IMR-90 (cell line): ENCODE data around the gene PLCH2. TPM values are rescaled to one million over a fixed set of nuclear protein-coding genes. Genes with fewer than 3 reads are reported as not detected.

Experiments used
- ATAC-seq: fragments of 200-7000 bp; cut with Tn5 transposase; 2 replicates; pipeline ENCODE4 v1.9.1; 2020; ENCODE audit warnings: low read depth, mild to moderate bottlenecking, moderate library complexity
- BruUV-seq: library from RNA; stranded (reverse); fragments of 400-500 nt; replicated peaks from 2 replicates; lab custom pipeline; 2021; lab: Mats Ljungman, UMichigan
- CTCF ChIA-PET: fragments of 300-600 bp; formaldehyde crosslinking; extraction: SDS; loops from one replicate; lab custom pipeline; 2021; ENCODE audit warnings: antibody characterized with exemption; lab: Yijun Ruan, JAX
- POLR2A ChIA-PET: fragments of 300-600 bp; sonication (Branson Sonifier 250); formaldehyde crosslinking; loops from one replicate; lab custom pipeline; 2022; ENCODE audit warnings: antibody characterized with exemption; ENCODE audit not compliant: unreplicated experiment; lab: Charles Lee
- DNase-seq: peaks from one replicate; pipeline ENCODE4 v3.0.0; 2013
- H2AFZ ChIP-seq: replicated peaks from 2 replicates; pipeline ENCODE3; 2013; ENCODE audit warnings: low read length, mild to moderate bottlenecking; ENCODE audit not compliant: poor library complexity
- H2AK5ac ChIP-seq: 2 replicates; pipeline ENCODE4 v1.6.1; 2013; ENCODE audit warnings: low read depth, low read length, inconsistent platforms
- H2AK9ac ChIP-seq: replicated peaks from 2 replicates; pipeline ENCODE3; 2013; ENCODE audit warnings: mild to moderate bottlenecking, low read depth, low read length, moderate library complexity; ENCODE audit not compliant: poor library complexity
- H2BK120ac ChIP-seq: 2 replicates; pipeline ENCODE4 v1.6.1; 2013; ENCODE audit warnings: low read depth, low read length, inconsistent platforms
- H2BK15ac ChIP-seq: 3 replicates; pipeline ENCODE4 v1.6.1; 2013; ENCODE audit warnings: low read depth, low read length, inconsistent platforms
- H2BK20ac ChIP-seq: 2 replicates; pipeline ENCODE4 v1.6.1; 2013; ENCODE audit warnings: low read depth, mild to moderate bottlenecking, inconsistent platforms, low read length, moderate library complexity
- H2BK5ac ChIP-seq: 2 replicates; pipeline ENCODE4 v1.6.1; 2013; ENCODE audit warnings: mild to moderate bottlenecking, low read depth, low read length, inconsistent platforms; ENCODE audit not compliant: poor library complexity, severe bottlenecking
- H3K14ac ChIP-seq: replicated peaks from 2 replicates; pipeline ENCODE4 v1.6.1; 2013; ENCODE audit warnings: low read depth, low read length, inconsistent platforms
- H3K18ac ChIP-seq: 2 replicates; pipeline ENCODE4 v1.6.1; 2013; ENCODE audit warnings: low read depth, low read length, control low read depth
- H3K23ac ChIP-seq: 2 replicates; pipeline ENCODE4 v1.6.1; 2013; ENCODE audit warnings: low read depth, low read length, inconsistent platforms
- H3K27ac ChIP-seq: 2 replicates; pipeline ENCODE4 v1.5.1; 2013; ENCODE audit warnings: mild to moderate bottlenecking, control low read depth, low read length; ENCODE audit not compliant: insufficient read depth
- H3K27me3 ChIP-seq: 2 replicates; pipeline ENCODE4 v1.6.1; 2013; ENCODE audit warnings: low read length; ENCODE audit not compliant: control insufficient read depth, insufficient read depth
- H3K36me3 ChIP-seq: 2 replicates; pipeline ENCODE4 v1.6.1; 2013; ENCODE audit warnings: low read length, mixed read lengths; ENCODE audit not compliant: control insufficient read depth, insufficient read depth
- H3K4ac ChIP-seq: 2 replicates; pipeline ENCODE4 v1.6.1; 2013; ENCODE audit warnings: low read depth, low read length, inconsistent platforms
- H3K4me1 ChIP-seq: 2 replicates; pipeline ENCODE4 v1.6.1; 2013; ENCODE audit warnings: low read length, mixed read lengths; ENCODE audit not compliant: control insufficient read depth, insufficient read depth
- H3K4me2 ChIP-seq: 2 replicates; pipeline ENCODE4 v1.6.1; 2013; ENCODE audit warnings: low read depth, mild to moderate bottlenecking, control low read depth, low read length, moderate library complexity
- H3K4me3 ChIP-seq: 2 replicates; pipeline ENCODE4 v1.5.1; 2013; ENCODE audit warnings: low read depth, mild to moderate bottlenecking, control low read depth, low read length, moderate library complexity; ENCODE audit not compliant: insufficient read depth
- H3K56ac ChIP-seq: 2 replicates; pipeline ENCODE4 v1.6.1; 2013; ENCODE audit warnings: low read length, inconsistent platforms; ENCODE audit not compliant: insufficient read depth; ENCODE audit errors: extremely low read depth
- H3K79me1 ChIP-seq, 2 experiments: 2 replicates each; pipeline ENCODE4 v1.6.1; 2013; ENCODE audit warnings: low read length in 2 of 2, inconsistent platforms in 1 of 2, low read depth in 1 of 2
- H3K9ac ChIP-seq: 2 replicates; pipeline ENCODE4 v1.6.1; 2013; ENCODE audit warnings: low read depth, low read length, control low read depth
- H3K9me1 ChIP-seq: 2 replicates; pipeline ENCODE4 v1.6.1; 2013; ENCODE audit warnings: low read length, inconsistent platforms; ENCODE audit not compliant: insufficient read depth
- H3K9me3 ChIP-seq: 2 replicates; pipeline ENCODE4 v1.6.1; 2013; ENCODE audit warnings: low read length; ENCODE audit not compliant: control insufficient read depth, insufficient read depth
- H4K20me1 ChIP-seq: 2 replicates; pipeline ENCODE4 v1.6.1; 2013; ENCODE audit warnings: low read length, inconsistent platforms; ENCODE audit not compliant: insufficient read depth
- H4K5ac ChIP-seq: 2 replicates; pipeline ENCODE4 v1.6.1; 2013; ENCODE audit warnings: mild to moderate bottlenecking, low read depth, low read length, control low read depth
- H4K8ac ChIP-seq, 2 experiments: 2 replicates each; pipeline ENCODE4 v1.6.1; 2013; ENCODE audit warnings: low read depth in 2 of 2, low read length in 2 of 2, control low read depth in 1 of 2, inconsistent platforms in 1 of 2
- H4K91ac ChIP-seq: 2 replicates; pipeline ENCODE4 v1.6.1; 2013; ENCODE audit warnings: low read depth, low read length, inconsistent platforms; ENCODE audit not compliant: insufficient read depth
- BHLHE40 ChIP-seq: fragments of 150-350 bp; IDR thresholded peaks from 2 replicates; pipeline ENCODE4 v1.6.1; 2016; ENCODE audit warnings: mild to moderate bottlenecking, low read depth, low read length
- CEBPB ChIP-seq: IDR thresholded peaks from 2 replicates; pipeline ENCODE4 v1.6.1; 2012; ENCODE audit warnings: low read depth, low read length, improper control_type of control experiment
- CHD1 ChIP-seq: IDR thresholded peaks from 2 replicates; pipeline ENCODE4 v1.6.1; 2012; ENCODE audit warnings: low read depth, low read length, improper control_type of control experiment
- FOS ChIP-seq: fragments of 150-350 bp; IDR thresholded peaks from 2 replicates; pipeline ENCODE4 v1.6.1; 2016; ENCODE audit warnings: low read depth, low read length
- MAFK ChIP-seq: IDR thresholded peaks from 2 replicates; pipeline ENCODE4 v1.6.1; 2012; ENCODE audit warnings: low read depth, low read length, improper control_type of control experiment
- MXI1 ChIP-seq: IDR thresholded peaks from 2 replicates; pipeline ENCODE4 v1.6.1; 2012; ENCODE audit warnings: low read depth, mild to moderate bottlenecking, low read length, moderate library complexity, borderline replicate concordance
- NFE2L2 ChIP-seq: fragments of 150-350 bp; IDR thresholded peaks from 2 replicates; pipeline ENCODE4 v1.6.1; 2016; ENCODE audit warnings: low read depth, mild to moderate bottlenecking, low read length
- POLR2A ChIP-seq: IDR thresholded peaks from 2 replicates; pipeline ENCODE4 v1.6.1; 2012; ENCODE audit warnings: mild to moderate bottlenecking, low read depth, low read length
- RAD21 ChIP-seq: IDR thresholded peaks from 2 replicates; pipeline ENCODE4 v1.6.1; 2012; ENCODE audit warnings: low read length, improper control_type of control experiment
- RCOR1 ChIP-seq: IDR thresholded peaks from 2 replicates; pipeline ENCODE4 v1.6.1; 2012; ENCODE audit warnings: mild to moderate bottlenecking, low read length, improper control_type of control experiment; ENCODE audit not compliant: insufficient replicate concordance
- RFX5 ChIP-seq: IDR thresholded peaks from 2 replicates; pipeline ENCODE4 v1.8.0; 2012; ENCODE audit warnings: low read depth, mild to moderate bottlenecking, low read length, moderate library complexity
- SMC3 ChIP-seq: fragments of 150-350 bp; IDR thresholded peaks from 2 replicates; pipeline ENCODE4 v1.6.1; 2016; ENCODE audit warnings: low read depth, mild to moderate bottlenecking, antibody characterized with exemption, low read length, moderate library complexity
- WGBS, 2 experiments: methylation state at CpG; one replicate each; pipeline versions ENCODE4 v1.1.5 to v1.1.7; 2013; ENCODE audit warnings: missing lambda C conversion rate in 2 of 2; ENCODE audit not compliant: insufficient read length in 1 of 2; ENCODE audit errors: extremely low coverage in 2 of 2; 5-methylcytosine and 5-hydroxymethylcytosine counted together
- dilution Hi-C: fragments of 300-500 bp; cut with HindIII; formaldehyde crosslinking; loops from one replicate; pipeline ENCODE4 v1.14.3; 2018; ENCODE audit warnings: low sequenced_read_pairs; ENCODE audit not compliant: unreplicated experiment
- in situ Hi-C: fragments of 300-500 bp; cut with MboI; formaldehyde crosslinking; loops from 3 replicates; pipeline ENCODE4 v1.14.3; 2019; ENCODE audit warnings: low sequenced_read_pairs, inconsistent platforms, mixed read lengths
- intact Hi-C: fragments of 100-400 bp; cut with micrococcal nuclease; formaldehyde crosslinking; loops from 2 replicates; pipeline ENCODE4 v1.10.0; 2022
- polyA plus RNA-seq, 3 experiments: library from polyadenylated mRNA; depleted of rRNA; stranded (reverse); fragments of >200 nt; gene quantifications; 2 replicates each; pipeline ENCODE4 v1.2.3, GENCODE V29; 2012; ENCODE audit warnings: low replicate concordance in 1 of 3
- total RNA-seq: library from RNA; depleted of rRNA; stranded (reverse); fragments of >200 nt; gene quantifications from 2 replicates; pipeline ENCODE4 v1.2.3, GENCODE V29; 2012
- TF ChIP-seq, protein P1 (sequence below): conservative IDR thresholded peaks from 2 replicates; pipeline ENCODE4 v1.5.1; 2012; ENCODE audit warnings: mild to moderate bottlenecking, low read depth, low read length, improper control_type of control experiment
- TF ChIP-seq, protein P2 (sequence below): fragments of 150-350 bp; IDR thresholded peaks from 2 replicates; pipeline ENCODE4 v1.6.1; 2016; ENCODE audit warnings: low read depth, mild to moderate bottlenecking, low read length, moderate library complexity, borderline replicate concordance
- TF ChIP-seq, protein P3 (sequence below): fragments of 150-350 bp; IDR thresholded peaks from 2 replicates; pipeline ENCODE4 v1.6.1; 2017; ENCODE audit warnings: mild to moderate bottlenecking, antibody characterized with exemption, low read length, low read depth

PLCH2 gene
- total and polyA plus RNA-seq, 2 of the 4 experiments (the other 2 are of a cell fraction): 0.18 to 1.9 TPM

GRCh38 chr1:2506901-2507565 is 30.9 kb downstream of the PLCH2 start:
- Histone ChIP-seq H3K56ac (no peak overlapping the region), H4K8ac (no peak overlapping the region), H4K5ac (no peak overlapping the region), H3K23ac (no peak overlapping the region), H3K79me1 (0 out of 4 replicates have a peak, but pooled peaks cover 0 to under 1% of the 10 kb centered on the region in 2 experiments), H3K4me2 (no peak overlapping the region), H3K9ac (no peak overlapping the region), H3K9me1 (no peaks in the 10 kb centered on the region), H3K4ac (no peak overlapping the region), H3K36me3 (peaks cover 32% of the 10 kb centered on the region), H4K20me1 (peaks cover 3% of the 10 kb centered on the region; the same call in 1 of the 2 replicates), H2AK5ac (no peak overlapping the region), H2BK15ac (no peak overlapping the region), H3K4me1 (peaks cover 2% of the 10 kb centered on the region; the same call in 1 of the 2 replicates), H2BK5ac (no peak overlapping the region), H3K14ac (no peak overlapping the region), H2AK9ac (peak overlapping the region; percentile 72), H3K18ac (no peak overlapping the region), H3K27ac (no peak overlapping the region), H2BK120ac (no peak overlapping the region), H3K4me3 (no peak overlapping the region), H4K91ac (no peak overlapping the region), H2AFZ (no peak overlapping the region), H2BK20ac (no peak overlapping the region), H3K27me3 (peaks cover 12% of the 10 kb centered on the region; the same call in 1 of the 2 replicates), H3K9me3 (no peaks in the 10 kb centered on the region)
- ATAC-seq (peak; percentile 12; the same call in 1 of the 2 replicates), DNase-seq (no peak)
- dilution Hi-C loops: no loop called here
- POLR2A ChIA-PET: no interaction called here
- in situ Hi-C loops: no loop called here
- no TSS peak for BruUV-seq
- 83% methylated on average over 3 of the region's 15 CpGs; no CpG with 5 or more reads in 1 of the 2 experiments for WGBS, 2 experiments
- CTCF ChIA-PET: interaction anchor here (0.6 kb wide), 1 partner anchor 86 kb away, joined by 5 read pairs; no protein-coding TSS in a partner anchor
- intact Hi-C loops: no loop called here
- TF ChIP-seq, protein P1, sequence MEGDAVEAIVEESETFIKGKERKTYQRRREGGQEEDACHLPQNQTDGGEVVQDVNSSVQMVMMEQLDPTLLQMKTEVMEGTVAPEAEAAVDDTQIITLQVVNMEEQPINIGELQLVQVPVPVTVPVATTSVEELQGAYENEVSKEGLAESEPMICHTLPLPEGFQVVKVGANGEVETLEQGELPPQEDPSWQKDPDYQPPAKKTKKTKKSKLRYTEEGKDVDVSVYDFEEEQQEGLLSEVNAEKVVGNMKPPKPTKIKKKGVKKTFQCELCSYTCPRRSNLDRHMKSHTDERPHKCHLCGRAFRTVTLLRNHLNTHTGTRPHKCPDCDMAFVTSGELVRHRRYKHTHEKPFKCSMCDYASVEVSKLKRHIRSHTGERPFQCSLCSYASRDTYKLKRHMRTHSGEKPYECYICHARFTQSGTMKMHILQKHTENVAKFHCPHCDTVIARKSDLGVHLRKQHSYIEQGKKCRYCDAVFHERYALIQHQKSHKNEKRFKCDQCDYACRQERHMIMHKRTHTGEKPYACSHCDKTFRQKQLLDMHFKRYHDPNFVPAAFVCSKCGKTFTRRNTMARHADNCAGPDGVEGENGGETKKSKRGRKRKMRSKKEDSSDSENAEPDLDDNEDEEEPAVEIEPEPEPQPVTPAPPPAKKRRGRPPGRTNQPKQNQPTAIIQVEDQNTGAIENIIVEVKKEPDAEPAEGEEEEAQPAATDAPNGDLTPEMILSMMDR: no peak
- TF ChIP-seq NFE2L2: no peak
- TF ChIP-seq RCOR1: no peak
- no peak for TF ChIP-seq CEBPB
- TF ChIP-seq CHD1: no peak
- TF ChIP-seq, protein P2, sequence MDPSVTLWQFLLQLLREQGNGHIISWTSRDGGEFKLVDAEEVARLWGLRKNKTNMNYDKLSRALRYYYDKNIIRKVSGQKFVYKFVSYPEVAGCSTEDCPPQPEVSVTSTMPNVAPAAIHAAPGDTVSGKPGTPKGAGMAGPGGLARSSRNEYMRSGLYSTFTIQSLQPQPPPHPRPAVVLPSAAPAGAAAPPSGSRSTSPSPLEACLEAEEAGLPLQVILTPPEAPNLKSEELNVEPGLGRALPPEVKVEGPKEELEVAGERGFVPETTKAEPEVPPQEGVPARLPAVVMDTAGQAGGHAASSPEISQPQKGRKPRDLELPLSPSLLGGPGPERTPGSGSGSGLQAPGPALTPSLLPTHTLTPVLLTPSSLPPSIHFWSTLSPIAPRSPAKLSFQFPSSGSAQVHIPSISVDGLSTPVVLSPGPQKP: no peak
- no peak for TF ChIP-seq RAD21
- no peak for TF ChIP-seq MXI1
- no peak for TF ChIP-seq BHLHE40
- no peak for TF ChIP-seq MAFK
- TF ChIP-seq, protein P3, sequence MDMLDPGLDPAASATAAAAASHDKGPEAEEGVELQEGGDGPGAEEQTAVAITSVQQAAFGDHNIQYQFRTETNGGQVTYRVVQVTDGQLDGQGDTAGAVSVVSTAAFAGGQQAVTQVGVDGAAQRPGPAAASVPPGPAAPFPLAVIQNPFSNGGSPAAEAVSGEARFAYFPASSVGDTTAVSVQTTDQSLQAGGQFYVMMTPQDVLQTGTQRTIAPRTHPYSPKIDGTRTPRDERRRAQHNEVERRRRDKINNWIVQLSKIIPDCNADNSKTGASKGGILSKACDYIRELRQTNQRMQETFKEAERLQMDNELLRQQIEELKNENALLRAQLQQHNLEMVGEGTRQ: no peak
- TF ChIP-seq POLR2A: no peak
- TF ChIP-seq SMC3: no peak
- no peak for TF ChIP-seq FOS
- no peak for TF ChIP-seq RFX5
